D721Med (cell line): Measurements from ENCODE around the gene OR8D1.

Experiments
- DNase-seq: peaks from one replicate; pipeline ENCODE4 v3.0.0; 2011; ENCODE audit warnings: low spot score; ENCODE audit not compliant: insufficient read length
- FAIRE-seq: peaks from 2 replicates; lab custom pipeline; 2011; peaks lifted over from hg19 to GRCh38; lab: Jason Lieb, UNC
- TF ChIP-seq, protein P1 (sequence below): IDR thresholded peaks from 2 replicates; pipeline ENCODE4 v1.5.1; 2012; ENCODE audit warnings: mild to moderate bottlenecking, control low read depth; ENCODE audit not compliant: insufficient read depth; ENCODE audit errors: missing control alignments

Gene OR8D1

DNA sequence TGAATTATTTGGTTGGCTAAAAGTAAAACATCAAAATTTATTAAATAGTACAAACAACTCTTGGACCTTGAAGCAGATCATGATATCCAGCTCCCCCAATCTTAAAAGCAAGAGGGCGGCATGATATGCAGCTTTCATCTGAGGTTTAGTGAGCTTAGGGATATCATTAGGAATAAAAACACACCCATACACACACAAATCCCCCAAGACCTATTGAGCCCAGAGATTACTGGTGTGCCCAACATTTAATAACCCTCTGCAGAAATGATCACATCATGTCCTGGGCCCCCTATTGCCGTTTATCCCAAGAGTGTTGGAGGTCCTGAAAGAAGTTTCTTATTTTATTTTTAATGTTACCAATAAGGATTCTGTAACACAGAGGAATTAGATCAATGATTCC, at the start of gene OR8D1:
Gene OR8D1, minus strand, starts transcription at position 101 of the 400 bp plus-strand sequence. CDS start 3,183 bp downstream, outside the sequence.
- TF ChIP-seq, protein P1, sequence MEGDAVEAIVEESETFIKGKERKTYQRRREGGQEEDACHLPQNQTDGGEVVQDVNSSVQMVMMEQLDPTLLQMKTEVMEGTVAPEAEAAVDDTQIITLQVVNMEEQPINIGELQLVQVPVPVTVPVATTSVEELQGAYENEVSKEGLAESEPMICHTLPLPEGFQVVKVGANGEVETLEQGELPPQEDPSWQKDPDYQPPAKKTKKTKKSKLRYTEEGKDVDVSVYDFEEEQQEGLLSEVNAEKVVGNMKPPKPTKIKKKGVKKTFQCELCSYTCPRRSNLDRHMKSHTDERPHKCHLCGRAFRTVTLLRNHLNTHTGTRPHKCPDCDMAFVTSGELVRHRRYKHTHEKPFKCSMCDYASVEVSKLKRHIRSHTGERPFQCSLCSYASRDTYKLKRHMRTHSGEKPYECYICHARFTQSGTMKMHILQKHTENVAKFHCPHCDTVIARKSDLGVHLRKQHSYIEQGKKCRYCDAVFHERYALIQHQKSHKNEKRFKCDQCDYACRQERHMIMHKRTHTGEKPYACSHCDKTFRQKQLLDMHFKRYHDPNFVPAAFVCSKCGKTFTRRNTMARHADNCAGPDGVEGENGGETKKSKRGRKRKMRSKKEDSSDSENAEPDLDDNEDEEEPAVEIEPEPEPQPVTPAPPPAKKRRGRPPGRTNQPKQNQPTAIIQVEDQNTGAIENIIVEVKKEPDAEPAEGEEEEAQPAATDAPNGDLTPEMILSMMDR = no peak
- no peak for DNase-seq
- no peak for FAIRE-seq

DNA sequence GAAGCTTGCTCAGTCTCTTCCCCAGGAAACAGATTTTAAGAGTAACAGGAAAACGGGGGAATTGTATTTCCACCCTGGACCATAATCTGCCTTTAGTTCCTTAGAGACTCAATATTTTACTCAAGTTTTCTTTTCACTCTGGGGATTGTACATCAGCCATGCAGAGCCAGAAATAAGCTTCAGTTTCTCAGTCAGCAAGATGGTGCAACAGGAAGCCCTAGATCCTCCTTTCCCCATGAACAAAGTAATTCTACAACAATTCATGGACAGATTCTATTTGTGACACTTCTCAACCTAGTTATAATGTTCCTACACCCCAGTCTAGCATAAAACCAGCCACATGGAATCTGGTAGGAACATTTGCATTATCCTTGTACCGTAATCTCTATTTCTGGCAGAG, 45.8 kb upstream of the OR8D1 start:
- TF ChIP-seq, protein P1 = no peak
- no peak for FAIRE-seq
- DNase-seq = no peak

DNA sequence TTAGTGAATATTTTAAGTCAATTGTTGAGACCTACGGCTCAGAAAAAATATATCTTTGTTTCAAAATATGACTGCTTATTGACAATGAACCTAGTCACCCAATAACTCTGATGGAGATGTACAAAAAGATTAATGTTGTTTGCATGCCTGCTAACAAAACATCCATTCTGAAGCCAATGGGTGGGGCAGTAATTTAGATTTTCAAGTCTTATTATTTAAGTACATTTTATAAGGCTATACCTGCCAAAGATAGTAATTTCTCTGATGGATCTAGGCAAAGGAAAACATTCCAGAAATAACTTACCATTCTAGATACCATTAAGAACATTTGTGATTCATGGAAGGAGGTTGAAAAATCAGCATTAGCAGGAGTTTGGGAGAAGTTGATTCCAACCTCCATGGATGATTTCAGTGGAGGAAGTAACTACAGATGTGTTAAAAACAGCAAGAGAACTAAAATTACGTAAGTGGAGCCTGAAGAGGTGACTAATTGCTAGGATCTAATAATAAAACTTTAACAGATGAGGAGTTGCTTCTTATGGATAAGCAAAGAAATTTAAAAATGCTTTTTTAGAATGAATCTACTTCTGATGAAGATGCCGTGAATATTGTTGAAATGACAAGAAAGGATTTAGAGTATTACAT, 32.7 kb upstream of the OR8D1 start:
- FAIRE-seq (no peak), DNase-seq (no peak)
- TF ChIP-seq, protein P1 = no peak

DNA sequence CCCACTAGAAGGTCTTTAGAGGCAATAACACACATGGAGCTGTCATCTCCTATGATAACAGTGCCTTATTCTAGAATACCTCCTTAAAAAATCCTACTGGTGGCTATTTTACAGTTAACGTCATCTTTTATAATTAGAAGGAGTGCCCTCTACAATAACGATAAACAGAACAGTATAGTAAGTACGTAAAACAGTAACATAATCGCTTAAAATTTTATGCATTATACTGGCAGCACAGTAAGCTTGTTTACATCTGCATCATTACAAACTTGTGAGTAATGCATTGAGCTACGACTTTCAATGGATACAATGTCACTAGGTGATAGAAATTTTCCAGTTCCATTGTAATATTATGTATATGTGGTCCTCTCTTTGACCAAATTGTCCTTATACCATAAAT, 30.6 kb upstream of the OR8D1 start:
- no peak for FAIRE-seq
- TF ChIP-seq, protein P1 = no peak
- DNase-seq = no peak

DNA sequence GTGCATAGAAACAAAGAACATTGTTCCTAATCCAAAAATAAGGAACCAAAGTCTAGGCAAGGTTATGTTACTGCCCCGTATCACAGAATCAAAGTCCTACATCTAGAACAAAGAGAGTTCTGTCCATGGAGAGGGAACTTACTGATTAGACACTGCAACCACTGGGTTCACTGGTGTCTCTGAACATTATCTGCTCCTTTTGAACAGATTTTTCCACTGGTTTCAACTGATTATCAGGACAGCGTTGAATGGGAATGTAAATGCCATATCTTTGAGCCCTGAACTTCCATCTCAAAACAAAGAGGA, 26.3 kb upstream of the OR8D1 start:
- FAIRE-seq (no peak), DNase-seq (no peak)
- TF ChIP-seq, protein P1 = no peak

DNA sequence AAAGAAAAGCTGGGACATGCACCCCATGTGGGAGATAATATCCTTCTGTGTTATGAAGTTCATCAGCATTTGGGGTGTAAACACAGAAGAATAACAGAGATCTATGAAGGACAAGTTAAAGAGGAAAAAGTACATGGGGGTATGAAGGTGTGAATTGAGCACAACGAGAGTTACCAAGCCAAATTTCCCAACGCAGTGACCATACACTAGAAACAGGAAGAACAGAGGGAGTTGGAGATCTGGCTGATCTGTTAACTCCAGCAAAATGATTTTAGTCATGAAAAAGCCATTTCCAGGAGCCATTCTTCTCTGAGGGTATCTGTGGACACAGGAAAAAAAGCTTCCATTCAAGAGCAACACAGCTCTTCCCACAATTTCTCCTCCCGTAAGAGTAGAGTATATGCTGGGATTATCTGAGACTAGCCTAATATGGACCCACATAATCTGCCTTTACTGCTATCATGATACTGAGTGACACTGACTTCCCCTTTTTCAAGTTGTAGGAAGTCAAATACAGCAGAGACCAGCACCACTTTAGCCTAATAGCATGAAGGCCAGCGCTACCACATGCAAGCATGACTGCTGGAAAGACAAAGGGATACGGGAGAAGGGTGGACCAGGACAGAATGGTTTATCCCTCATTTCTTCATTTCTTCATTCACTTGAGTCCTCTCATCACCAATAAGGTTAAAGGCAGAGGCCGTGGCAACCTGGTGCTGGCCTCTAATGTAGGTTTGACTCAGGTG, 25.8 kb upstream of the OR8D1 start:
- DNase-seq (no peak), FAIRE-seq (no peak)
- TF ChIP-seq, protein P1 = no peak

DNA sequence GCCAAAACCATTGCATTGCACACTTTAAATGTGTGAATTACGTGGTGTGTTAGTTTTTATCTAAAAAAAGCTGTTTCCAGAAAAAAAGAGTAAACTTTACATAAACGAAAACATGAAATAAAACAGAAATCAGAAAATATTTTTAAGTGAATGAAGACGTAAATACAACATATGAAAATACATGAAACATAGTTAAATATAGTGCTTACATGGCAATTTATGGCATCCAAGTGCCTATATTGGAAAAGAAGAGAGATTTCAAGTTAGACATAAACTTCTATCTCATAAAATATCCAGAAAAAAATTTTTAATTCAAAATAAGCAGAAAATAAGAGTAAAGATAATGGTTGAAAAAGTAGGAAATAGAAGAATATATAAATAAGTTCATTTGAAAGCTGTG, 18.1 kb upstream of the OR8D1 start:
- FAIRE-seq (no peak), DNase-seq (no peak)
- TF ChIP-seq, protein P1 = no peak
